GM06990 (cell line): ENCODE measurements around the gene F11R.
"Not testable (repeated sequence)": the region's sequence is repeated elsewhere in the genome, so short reads cannot be mapped to it uniquely, and the experiment has no call there.

Source experiments
- DNase-seq: peaks from one replicate; pipeline ENCODE4 v3.0.0-alpha.2; 2011; ENCODE audit not compliant: insufficient read length; ENCODE audit errors: extremely low read depth
- H3K27me3 ChIP-seq: replicated peaks from 2 replicates; pipeline ENCODE4 v1.6.0; 2011; ENCODE audit warnings: low read length; ENCODE audit not compliant: control insufficient read depth, insufficient read depth
- H3K36me3 ChIP-seq: 2 replicates; pipeline ENCODE4 v1.5.1; 2011; ENCODE audit warnings: low read length; ENCODE audit not compliant: control insufficient read depth, insufficient read depth
- H3K4me3 ChIP-seq: replicated peaks from 2 replicates; pipeline ENCODE4 v1.5.1; 2011; ENCODE audit warnings: low read depth, mild to moderate bottlenecking, control low read depth, low read length
- CTCF ChIP-seq: IDR thresholded peaks from 2 replicates; pipeline ENCODE4 v1.5.1; 2011; ENCODE audit warnings: low read length, control low read depth, mild to moderate bottlenecking, inconsistent platforms; ENCODE audit not compliant: insufficient read depth, poor library complexity, severe bottlenecking

F11R gene

GRCh38 chr1:160950657-160951056 lies 70.3 kb downstream of the F11R start:
- no peak for DNase-seq
- Histone ChIP-seq H3K4me3 (no peak overlapping the region), H3K27me3 (no peaks in the 10 kb centered on the region), H3K36me3 (no peaks in the 10 kb centered on the region)
- TF ChIP-seq CTCF, result no peak

- no peaks in the 10 kb centered on the region for H3K36me3 ChIP-seq
- no peak for DNase-seq
- H3K27me3 ChIP-seq, result no peaks in the 10 kb centered on the region
- no peak overlapping the region for H3K4me3 ChIP-seq
- TF ChIP-seq CTCF, result no peak
These were observed 71.1 kb downstream of the F11R start for GRCh38 chr1:160949881-160950280.

GRCh38 chr1:160949216-160949880 lies 71.6 kb downstream of the F11R start:
- not testable (repeated sequence) for H3K4me3 ChIP-seq, DNase-seq, H3K36me3 ChIP-seq, H3K27me3 ChIP-seq

GRCh38 chr1:160947174-160947759 lies 73.7 kb downstream of the F11R start:
- not testable (repeated sequence) for H3K36me3 ChIP-seq, DNase-seq, H3K4me3 ChIP-seq, H3K27me3 ChIP-seq

GRCh38 chr1:160945881-160946280 lies 75.1 kb downstream of the F11R start:
- DNase-seq, H3K36me3 ChIP-seq, H3K27me3 ChIP-seq, H3K4me3 ChIP-seq: not testable (repeated sequence)
